ENCODE measurements around the gene TRMU. TPM values are rescaled to one million over a fixed set of nuclear protein-coding genes. Genes with fewer than 3 reads are reported as not detected.

Gene TRMU
- total RNA-seq, 4 donors from 2014 or later = 9.1 to 14.4 (median 13.0) TPM

DNA sequence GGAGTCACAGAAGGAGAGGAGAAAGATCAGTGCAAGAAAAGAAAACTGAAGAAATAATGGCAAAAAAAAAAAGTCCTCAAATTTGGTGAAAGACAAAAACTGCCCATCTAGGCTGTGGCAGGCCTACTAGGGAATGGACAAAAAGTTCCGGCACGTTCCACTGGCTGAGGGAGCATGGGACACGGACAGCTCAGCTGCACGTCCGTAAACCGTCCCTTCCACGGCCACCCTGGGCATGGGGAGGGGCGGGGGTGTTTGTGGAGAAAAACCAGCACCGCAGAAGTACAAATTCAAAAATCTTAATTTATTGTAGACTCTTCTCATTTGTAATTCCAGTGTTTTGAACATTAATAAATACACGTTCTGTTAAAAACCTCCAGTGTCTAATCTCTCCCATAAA is 25.4 kb downstream of the TRMU start:
- H3K27ac ChIP-seq = no peak overlapping the region
- DNase-seq (no peak), ATAC-seq (no peak)
- no peaks in the 10 kb centered on the region for H3K9me3 ChIP-seq
- intact Hi-C loops (cut with DNase I; ENCODE audit: low total_unique reads) (no loop called here), in situ Hi-C loops (cut with MboI; ENCODE audit: low sequenced_read_pairs in 4 of 4) (loop anchor here in 2 of 4 donors (10.0 to 25.0 kb wide), 2 partner anchors 176 to 184 kb away; partner anchors contain the start of gene CELSR1 (in 1 of the 2))
- H3K36me3 ChIP-seq = peaks cover 0 to 11% of the 10 kb centered on the region in 2 donors
- TF ChIP-seq POLR2A (IDR thresholded peaks at IDR 0.05) = no peak
- TF ChIP-seq, protein P1, sequence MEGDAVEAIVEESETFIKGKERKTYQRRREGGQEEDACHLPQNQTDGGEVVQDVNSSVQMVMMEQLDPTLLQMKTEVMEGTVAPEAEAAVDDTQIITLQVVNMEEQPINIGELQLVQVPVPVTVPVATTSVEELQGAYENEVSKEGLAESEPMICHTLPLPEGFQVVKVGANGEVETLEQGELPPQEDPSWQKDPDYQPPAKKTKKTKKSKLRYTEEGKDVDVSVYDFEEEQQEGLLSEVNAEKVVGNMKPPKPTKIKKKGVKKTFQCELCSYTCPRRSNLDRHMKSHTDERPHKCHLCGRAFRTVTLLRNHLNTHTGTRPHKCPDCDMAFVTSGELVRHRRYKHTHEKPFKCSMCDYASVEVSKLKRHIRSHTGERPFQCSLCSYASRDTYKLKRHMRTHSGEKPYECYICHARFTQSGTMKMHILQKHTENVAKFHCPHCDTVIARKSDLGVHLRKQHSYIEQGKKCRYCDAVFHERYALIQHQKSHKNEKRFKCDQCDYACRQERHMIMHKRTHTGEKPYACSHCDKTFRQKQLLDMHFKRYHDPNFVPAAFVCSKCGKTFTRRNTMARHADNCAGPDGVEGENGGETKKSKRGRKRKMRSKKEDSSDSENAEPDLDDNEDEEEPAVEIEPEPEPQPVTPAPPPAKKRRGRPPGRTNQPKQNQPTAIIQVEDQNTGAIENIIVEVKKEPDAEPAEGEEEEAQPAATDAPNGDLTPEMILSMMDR (IDR thresholded peaks at IDR 0.05 in 4 of 5, conservative IDR thresholded peaks at IDR 0.05 in 1 of 5) = no peak
- no peaks in the 10 kb centered on the region for H3K4me1 ChIP-seq
- no peak overlapping the region for H3K4me3 ChIP-seq
- peaks cover 8 to 19% (median 15%) of the 10 kb centered on the region in 3 donors for H3K27me3 ChIP-seq

DNA sequence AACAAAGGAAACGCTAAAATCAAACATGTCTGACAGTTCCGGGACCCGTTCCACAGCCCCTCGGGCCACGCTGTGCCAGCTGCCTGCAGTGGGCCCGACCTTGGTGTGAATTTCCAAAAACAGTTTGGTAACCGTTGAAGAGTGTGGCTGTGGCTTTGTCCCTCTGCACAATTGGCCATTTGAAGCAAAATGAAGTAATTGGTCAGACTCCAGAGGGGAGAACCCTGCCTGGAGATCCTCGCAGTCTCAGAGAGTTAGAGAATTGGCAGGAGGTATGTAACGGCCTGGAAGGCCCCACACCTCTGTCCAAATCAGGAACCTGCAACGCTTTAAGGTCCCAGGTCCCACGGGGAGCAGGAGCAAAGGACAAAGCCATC is 26.3 kb downstream of the TRMU start:
- Histone ChIP-seq H3K4me1 (no peaks in the 10 kb centered on the region), H3K36me3 (peaks cover 0 to 6% of the 10 kb centered on the region in 2 donors), H3K9me3 (no peaks in the 10 kb centered on the region), H3K27me3 (peaks cover 8 to 19% (median 15%) of the 10 kb centered on the region in 3 donors), H3K4me3 (no peak overlapping the region), H3K27ac (no peak overlapping the region)
- intact Hi-C loops (cut with DNase I; ENCODE audit: low total_unique reads) = no loop called here
- in situ Hi-C loops (cut with MboI; ENCODE audit: low sequenced_read_pairs in 4 of 4) = loop anchor here in 2 of 4 donors (10.0 to 25.0 kb wide), 2 partner anchors 175 to 183 kb away; partner anchors contain the start of gene CELSR1 (in 1 of the 2)
- ATAC-seq (no peak), DNase-seq (no peak)
- TF ChIP-seq, protein P1 (IDR thresholded peaks at IDR 0.05 in 4 of 5, conservative IDR thresholded peaks at IDR 0.05 in 1 of 5) = no peak
- no peak for TF ChIP-seq POLR2A (IDR thresholded peaks at IDR 0.05)

DNA sequence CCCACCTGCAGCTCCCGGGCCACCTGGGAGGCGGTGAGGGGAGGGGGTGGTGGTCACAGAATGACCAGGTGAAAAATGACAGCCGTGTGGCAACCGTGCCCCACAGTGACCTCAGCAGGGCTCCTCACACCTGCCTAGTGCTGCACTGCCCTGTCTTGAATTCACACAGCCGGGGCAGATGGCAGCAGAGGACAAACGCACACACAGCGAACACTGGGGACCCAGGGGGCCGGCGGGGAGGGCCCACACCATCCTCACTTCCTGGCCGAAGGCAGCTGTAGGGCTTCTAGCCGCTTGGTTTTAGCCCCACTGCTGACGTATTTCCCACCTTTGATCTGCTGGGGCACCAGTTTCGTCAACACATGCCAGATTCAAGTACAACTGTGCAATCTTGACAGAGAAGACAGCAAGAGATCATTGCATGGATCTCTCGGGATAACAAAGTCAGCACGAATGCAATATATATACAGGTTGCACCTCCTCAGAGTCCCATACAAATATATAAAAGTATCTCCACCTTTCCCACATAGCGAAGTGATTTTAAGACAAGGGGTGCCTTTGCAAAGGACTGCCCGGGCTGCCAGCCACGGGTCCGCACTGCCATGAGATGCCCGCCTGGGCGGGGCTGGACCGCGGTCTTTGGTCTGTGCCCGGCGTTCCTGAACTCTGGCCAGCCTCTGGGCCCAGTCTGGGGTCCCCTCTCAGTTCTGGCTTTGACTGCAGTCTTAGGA is 26.9 kb downstream of the TRMU start:
- no peak for ATAC-seq
- Histone ChIP-seq H3K27ac (no peak overlapping the region), H3K36me3 (peaks cover 0 to under 1% of the 10 kb centered on the region in 2 donors), H3K4me3 (no peak overlapping the region), H3K27me3 (peaks cover 8 to 19% (median 19%) of the 10 kb centered on the region in 3 donors), H3K9me3 (no peaks in the 10 kb centered on the region), H3K4me1 (no peaks in the 10 kb centered on the region)
- intact Hi-C loops (cut with DNase I; ENCODE audit: low total_unique reads) (no loop called here), in situ Hi-C loops (cut with MboI; ENCODE audit: low sequenced_read_pairs in 4 of 4) (loop anchor here in 2 of 4 donors (10.0 to 25.0 kb wide), 2 partner anchors 175 to 182 kb away; partner anchors contain the start of gene CELSR1 (in 1 of the 2))
- DNase-seq = no peak
- TF ChIP-seq, protein P1 (IDR thresholded peaks at IDR 0.05 in 4 of 5, conservative IDR thresholded peaks at IDR 0.05 in 1 of 5) = no peak
- TF ChIP-seq POLR2A (IDR thresholded peaks at IDR 0.05) = no peak

DNA sequence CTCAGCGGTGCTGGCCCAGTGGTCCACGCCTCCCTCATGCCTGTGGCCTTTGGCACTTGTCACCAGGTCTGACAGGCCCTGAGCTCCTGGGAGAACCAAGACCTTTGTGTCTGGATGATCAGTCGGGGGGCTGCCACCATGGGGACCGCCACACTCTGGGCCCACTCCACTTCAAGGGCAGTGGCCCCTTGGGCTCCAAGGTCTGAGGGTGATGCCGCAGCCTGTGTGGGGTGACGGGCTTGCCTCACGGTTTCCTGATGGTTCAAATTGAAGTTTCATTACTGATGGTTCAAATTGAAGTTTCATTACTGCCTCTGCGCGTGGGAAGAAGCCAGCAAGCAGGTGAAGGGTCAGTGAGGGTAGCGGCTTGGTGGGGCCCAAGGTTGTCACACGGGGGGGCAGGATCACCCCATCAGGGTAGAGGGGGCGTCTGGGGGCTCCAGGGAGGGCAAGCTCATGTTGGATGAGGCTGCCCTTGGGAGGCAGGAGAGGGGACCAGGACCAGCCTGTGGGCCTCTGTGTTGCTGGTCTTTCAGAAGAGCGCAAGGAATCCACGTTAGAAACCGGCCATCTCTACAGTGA is 27.5 kb downstream of the TRMU start:
- DNase-seq (no peak), ATAC-seq (no peak)
- Histone ChIP-seq H3K27me3 (peaks cover 8 to 19% (median 19%) of the 10 kb centered on the region in 3 donors), H3K36me3 (no peaks in the 10 kb centered on the region), H3K4me1 (no peaks in the 10 kb centered on the region), H3K27ac (no peak overlapping the region), H3K4me3 (no peak overlapping the region), H3K9me3 (no peaks in the 10 kb centered on the region)
- TF ChIP-seq, protein P1 (IDR thresholded peaks at IDR 0.05 in 4 of 5, conservative IDR thresholded peaks at IDR 0.05 in 1 of 5) = no peak
- no peak for TF ChIP-seq POLR2A (IDR thresholded peaks at IDR 0.05)
- in situ Hi-C loops (cut with MboI; ENCODE audit: low sequenced_read_pairs in 4 of 4) = loop anchor here in 2 of 4 donors (10.0 to 25.0 kb wide), 2 partner anchors 174 to 182 kb away; partner anchors contain the start of gene CELSR1 (in 1 of the 2)
- intact Hi-C loops (cut with DNase I; ENCODE audit: low total_unique reads) = no loop called here

All from gastrocnemius medialis (tissue), 4 donors.